HepG2 (cell line): ENCODE measurements around the gene AKAP3. TPM values are rescaled to one million over a fixed set of nuclear protein-coding genes. Genes with fewer than 3 reads are reported as not detected.

Experiments used
- ATAC-seq: fragments of 200-7000 bp; cut with Tn5 transposase; 3 replicates; pipeline ENCODE4 v1.9.1; 2020; ENCODE audit warnings: mild to moderate bottlenecking, moderate library complexity
- BruUV-seq: library from RNA; stranded (reverse); fragments of 400-500 nt; replicated peaks from 2 replicates; lab custom pipeline; 2021; lab: Mats Ljungman, UMichigan
- CTCF ChIA-PET: fragments of 300-600 bp; formaldehyde crosslinking; extraction: SDS; loops from one replicate; lab custom pipeline; 2021; ENCODE audit warnings: low total read pairs, inconsistent platforms, low intra/inter-chr PET ratio; lab: Yijun Ruan, JAX
- POLR2A ChIA-PET: fragments of 350-600 bp; sonication (Branson Sonifier 250); formaldehyde crosslinking; loops from one replicate; lab custom pipeline; 2020; ENCODE audit warnings: antibody characterized with exemption, inconsistent platforms; lab: Yijun Ruan, JAX
- DNase-seq: peaks from one replicate; pipeline ENCODE4 v3.0.0-alpha.2; 2015; ENCODE audit warnings: low spot score
- FAIRE-seq: peaks from 3 replicates; lab custom pipeline; 2011; peaks lifted over from hg19 to GRCh38; lab: Jason Lieb, UNC
- H2AFZ ChIP-seq: one replicate; pipeline ENCODE4 v1.6.1; 2011; ENCODE audit warnings: low read length, inconsistent platforms
- H3K27ac ChIP-seq: fragments of 300-600 bp; 3 replicates; pipeline ENCODE4 v1.8.0; 2011; ENCODE audit warnings: mixed run types, mild to moderate bottlenecking, mixed read lengths, low read length, inconsistent platforms; ENCODE audit not compliant: insufficient read depth; ENCODE audit errors: extremely low read length
- H3K27me3 ChIP-seq, 2 experiments: fragments of 200-600 bp in 1 of 2; 2 replicates in 1 of 2; 3 replicates in 1 of 2; pipeline versions ENCODE4 v1.6.0 to v1.8.0; 2011; ENCODE audit warnings: low read length in 2 of 2, mild to moderate bottlenecking in 2 of 2, moderate library complexity in 2 of 2, inconsistent platforms in 1 of 2; ENCODE audit not compliant: insufficient read depth in 2 of 2, control insufficient read depth in 1 of 2
- H3K36me3 ChIP-seq, 2 experiments: fragments of 200-600 bp in 1 of 2; replicated peaks in 1 of 2; 2 replicates in 1 of 2; 3 replicates in 1 of 2; pipeline versions ENCODE4 v1.5.1 to v1.8.0; 2011; ENCODE audit warnings: low read length in 2 of 2, inconsistent platforms in 1 of 2; ENCODE audit not compliant: insufficient read depth in 2 of 2, control insufficient read depth in 1 of 2
- H3K4me1 ChIP-seq: 2 replicates; pipeline ENCODE4 v1.5.1; 2012; ENCODE audit warnings: low read length, inconsistent platforms; ENCODE audit not compliant: insufficient read depth
- H3K4me2 ChIP-seq: 2 replicates; pipeline ENCODE4 v1.6.0; 2011; ENCODE audit warnings: low read depth, low read length, inconsistent platforms
- H3K4me3 ChIP-seq, 3 experiments: fragments of 200-600 bp in 1 of 3; sonication (generic), shearing (Covaris generic) in 1 of 3; replicated peaks in 1 of 3; 2 replicates each; pipeline ENCODE4 v1.5.1; 2011 to 2016; ENCODE audit warnings: low read length in 3 of 3, inconsistent platforms in 2 of 3, low read depth in 2 of 3, mild to moderate bottlenecking in 2 of 3, control low read depth in 1 of 3, mixed read lengths in 1 of 3; ENCODE audit not compliant: insufficient read depth in 1 of 3
- H3K79me2 ChIP-seq: one replicate; pipeline ENCODE4 v1.6.1; 2011; ENCODE audit warnings: low read length, inconsistent platforms; ENCODE audit not compliant: insufficient read depth
- H3K9ac ChIP-seq: 2 replicates; pipeline ENCODE4 v1.6.0; 2011; ENCODE audit warnings: mild to moderate bottlenecking, low read depth, low read length, inconsistent platforms; ENCODE audit not compliant: insufficient read depth
- H3K9me3 ChIP-seq: 2 replicates; pipeline ENCODE4 v1.5.1; 2012; ENCODE audit warnings: mild to moderate bottlenecking, low read length
- H4K20me1 ChIP-seq: 2 replicates; pipeline ENCODE4 v1.6.0; 2011; ENCODE audit warnings: inconsistent platforms, mild to moderate bottlenecking, low read length, moderate library complexity; ENCODE audit not compliant: insufficient read depth
- ADNP ChIP-seq: sonication (generic); formaldehyde crosslinking; IDR thresholded peaks from 2 replicates; pipeline ENCODE4 v1.4.0; 2020; ENCODE audit warnings: missing genetic modification reagents
- CBX5 ChIP-seq: sonication (generic); formaldehyde crosslinking; IDR thresholded peaks from 2 replicates; pipeline ENCODE4 v1.4.0; 2020; ENCODE audit warnings: missing genetic modification reagents, borderline replicate concordance
- DR1 ChIP-seq: sonication (generic); formaldehyde crosslinking; IDR thresholded peaks from 2 replicates; pipeline ENCODE4 v1.8.0; 2021; ENCODE audit warnings: mild to moderate bottlenecking, missing genetic modification reagents, inconsistent platforms
- EEA1 ChIP-seq: sonication (generic); formaldehyde crosslinking; IDR thresholded peaks from 2 replicates; pipeline ENCODE4 v1.5.1; 2020; ENCODE audit warnings: mild to moderate bottlenecking, missing genetic modification reagents, borderline replicate concordance
- MAF1 ChIP-seq: sonication (generic); formaldehyde crosslinking; IDR thresholded peaks from 2 replicates; pipeline ENCODE4 v1.5.0; 2020; ENCODE audit warnings: missing genetic modification reagents, borderline replicate concordance
- NKX3-1 ChIP-seq: sonication (generic); formaldehyde crosslinking; IDR thresholded peaks from 2 replicates; pipeline ENCODE4 v1.5.0; 2020; ENCODE audit warnings: missing genetic modification reagents
- NR1H2 ChIP-seq: sonication (generic); formaldehyde crosslinking; IDR thresholded peaks from 2 replicates; pipeline ENCODE4 v1.8.1; 2022; ENCODE audit warnings: low read depth, missing genetic modification reagents, borderline replicate concordance
- RBM39 ChIP-seq: fragments of 200-400 bp; formaldehyde crosslinking; IDR thresholded peaks from one replicate; pipeline ENCODE4 v1.6.1; 2018; ENCODE audit warnings: antibody characterized with exemption, mild to moderate bottlenecking, low read depth, low read length; ENCODE audit not compliant: poor library complexity, severe bottlenecking
- SMAD9 ChIP-seq: sonication (generic); formaldehyde crosslinking; IDR thresholded peaks from 2 replicates; pipeline ENCODE4 v1.5.1; 2020; ENCODE audit warnings: mild to moderate bottlenecking, missing genetic modification reagents
- SUZ12 ChIP-seq: fragments of 150-350 bp; IDR thresholded peaks from 2 replicates; pipeline ENCODE4 v1.6.1; 2014; ENCODE audit warnings: low read depth, low read length
- XRCC5 ChIP-seq: fragments of 200-400 bp; formaldehyde crosslinking; optimal IDR thresholded peaks from 2 replicates; pipeline ENCODE3; 2017; ENCODE audit warnings: mild to moderate bottlenecking, low read length
- ZBTB3 ChIP-seq: sonication (generic); formaldehyde crosslinking; IDR thresholded peaks from 2 replicates; pipeline ENCODE4 v1.4.0; 2020; ENCODE audit warnings: low read depth, mild to moderate bottlenecking, moderate library complexity, missing genetic modification reagents, borderline replicate concordance
- ZMAT5 ChIP-seq: sonication (generic); formaldehyde crosslinking; IDR thresholded peaks from 2 replicates; pipeline ENCODE4 v1.5.0; 2020; ENCODE audit warnings: mild to moderate bottlenecking, low read depth, missing genetic modification reagents, borderline replicate concordance
- ZNF280B ChIP-seq: sonication (generic); formaldehyde crosslinking; IDR thresholded peaks from 2 replicates; pipeline ENCODE4 v1.5.0; 2020; ENCODE audit warnings: missing genetic modification reagents, mild to moderate bottlenecking, borderline replicate concordance
- ZNF326 ChIP-seq: sonication (generic); formaldehyde crosslinking; IDR thresholded peaks from 2 replicates; pipeline ENCODE4 v1.4.0; 2020; ENCODE audit warnings: missing genetic modification reagents, borderline replicate concordance
- ZNF713 ChIP-seq: sonication (generic); formaldehyde crosslinking; IDR thresholded peaks from 2 replicates; pipeline ENCODE4 v1.4.0; 2020; ENCODE audit warnings: mild to moderate bottlenecking, missing genetic modification reagents
- ZNF784 ChIP-seq: sonication (generic); formaldehyde crosslinking; IDR thresholded peaks from 2 replicates; pipeline ENCODE4 v1.5.1; 2020; ENCODE audit warnings: missing genetic modification reagents, mild to moderate bottlenecking, borderline replicate concordance
- ZSCAN20 ChIP-seq: sonication (generic); formaldehyde crosslinking; IDR thresholded peaks from 2 replicates; pipeline ENCODE4 v1.4.0; 2020; ENCODE audit warnings: missing genetic modification reagents, mild to moderate bottlenecking, borderline replicate concordance
- WGBS: methylation state at CpG from one replicate; pipeline ENCODE4 v1.1.6; 2017; ENCODE audit warnings: low lambda C conversion rate; 5-methylcytosine and 5-hydroxymethylcytosine counted together
- in situ Hi-C: cut with HindIII; loops from 2 replicates; pipeline ENCODE4 v1.10.0; 2017; ENCODE audit warnings: low pct_unique_long_range_greater_than_20kb; ENCODE audit not compliant: extremely low pct_ligation_motif_present
- intact Hi-C: fragments of 100-400 bp; cut with micrococcal nuclease; formaldehyde crosslinking; loops from one replicate; pipeline ENCODE4 v1.10.0; 2022; ENCODE audit not compliant: unreplicated experiment
- polyA plus RNA-seq, 8 experiments: library from polyadenylated mRNA; depleted of rRNA in 3 of 8; stranded (reverse) in 7 of 8; unstranded in 1 of 8; fragments of >200 nt; fragmentation: Illumina TruSeq in 4 of 8; extraction: Trizol in 4 of 8; gene quantifications; 2 replicates each; pipeline versions ENCODE4 v1.2.1 to v1.2.3, GENCODE V29; 2011 to 2016; ENCODE audit warnings: low read depth in 4 of 8, missing spikeins in 1 of 8, mixed read lengths in 1 of 8; ENCODE audit not compliant: insufficient read depth in 1 of 8
- total RNA-seq, 5 experiments: library from RNA; depleted of rRNA; stranded (reverse); fragments of >200 nt; fragmentation: Illumina TruSeq; extraction: Trizol; gene quantifications; 2 replicates each; pipeline ENCODE4 v1.2.3, GENCODE V29; 2016; ENCODE audit warnings: low read depth in 1 of 5

AKAP3 gene
- total and polyA plus RNA-seq, 2 of the 13 experiments (the other 11 are each of a cell fraction or from before 2014, with no cell fraction given), result 0.22 to 0.49 TPM

- no peaks in the 10 kb centered on the region for H4K20me1 ChIP-seq
- H3K36me3 ChIP-seq, result no peaks in the 10 kb centered on the region; a peak in 2 of 5 replicates
- H3K27ac ChIP-seq, result no peak overlapping the region
- TF ChIP-seq ZNF713 (CRISPR knock-in tag) (no peak), NKX3-1 (no peak), ZSCAN20 (CRISPR knock-in tag) (no peak), EEA1 (CRISPR knock-in tag) (no peak), CBX5 (CRISPR knock-in tag) (no peak), ZBTB3 (no peak), DR1 (CRISPR knock-in tag) (no peak), ZNF784 (CRISPR knock-in tag) (no peak), ZMAT5 (no peak), SMAD9 (no peak), XRCC5 (no peak), ZNF280B (CRISPR knock-in tag) (no peak), SUZ12 (no peak), NR1H2 (CRISPR knock-in tag) (no peak), RBM39 (no peak), ZNF326 (CRISPR knock-in tag) (no peak), ADNP (CRISPR knock-in tag) (no peak), MAF1 (CRISPR knock-in tag) (no peak)
- in situ Hi-C loops (no loop called here), intact Hi-C loops (loop anchor here (10.0 kb wide), 1 partner anchor 148 kb away; no protein-coding TSS in a partner anchor)
- H3K9ac ChIP-seq, result no peak overlapping the region
- FAIRE-seq (no peak), ATAC-seq (no peak), DNase-seq (no peak)
- no peaks in the 10 kb centered on the region for H3K9me3 ChIP-seq
- H3K4me2 ChIP-seq, result no peak overlapping the region
- H3K4me1 ChIP-seq, result peaks cover 14% of the 10 kb centered on the region
- BruUV-seq, result no TSS peak
- H2AFZ ChIP-seq, result no peak overlapping the region
- CTCF ChIA-PET, result no interaction called here
- peaks cover 2% of the 10 kb centered on the region for H3K79me2 ChIP-seq
- POLR2A ChIA-PET, result no interaction called here
- 0 out of 5 replicates have a peak, but pooled peaks cover 0 to 4% of the 10 kb centered on the region in 2 experiments for H3K27me3 ChIP-seq
- 100% methylated on average over 3 of the region's 3 CpGs for WGBS
- no peak overlapping the region for H3K4me3 ChIP-seq
Measured at GRCh38 chr12:4607056-4607455, 41.8 kb downstream of the AKAP3 start.
